Thyroid gland (tissue), 4 donors: Measurements from ENCODE around the gene CRB1. TPM values are rescaled to one million over a fixed set of nuclear protein-coding genes. Genes with fewer than 3 reads are reported as not detected.

Experiments used
- DNase-seq, 2 donors: peaks; one replicate each; pipeline ENCODE4 v3.0.0-alpha.2; 2019
- H3K27ac ChIP-seq, 3 donors: fragments of 200-600 bp; sonication (generic); 1 replicate in 2 of 3; 2 replicates in 1 of 3; pipeline ENCODE4 v1.5.1; 2016 to 2019; ENCODE audit warnings: mild to moderate bottlenecking in 1 of 3, moderate library complexity in 1 of 3
- H3K27me3 ChIP-seq: fragments of 200-600 bp; sonication (generic); one replicate; pipeline ENCODE4 v1.5.1; 2019
- H3K36me3 ChIP-seq, 2 donors: fragments of 200-600 bp; sonication (generic); one replicate each; pipeline ENCODE4 v1.5.1; 2016 to 2019
- H3K4me1 ChIP-seq, 2 donors: fragments of 200-600 bp; sonication (generic); one replicate each; pipeline ENCODE4 v1.5.1; 2017 to 2019
- H3K4me3 ChIP-seq, 3 donors: fragments of 200-600 bp; sonication (generic); replicated peaks in 1 of 3; 1 replicate in 2 of 3; 2 replicates in 1 of 3; pipeline ENCODE4 v1.5.1; 2016; ENCODE audit warnings: mild to moderate bottlenecking in 1 of 3
- H3K9me3 ChIP-seq: fragments of 200-600 bp; sonication (generic); one replicate; pipeline ENCODE4 v1.5.1; 2017
- CTCF ChIP-seq, 6 experiments: fragments of 200-600 bp in 3 of 6; fragments of 450-650 bp in 3 of 6; sonication (generic) in 3 of 6; IDR thresholded peaks; one replicate each; pipeline ENCODE4 v1.5.1; 2016 to 2019; ENCODE audit warnings: antibody characterized with exemption in 6 of 6, mild to moderate bottlenecking in 2 of 6, inconsistent platforms in 1 of 6, moderate library complexity in 1 of 6
- POLR2A ChIP-seq, 2 donors: fragments of 450-650 bp; IDR thresholded peaks; one replicate each; pipeline ENCODE4 v1.6.1; 2017; ENCODE audit warnings: antibody characterized with exemption in 2 of 2, mild to moderate bottlenecking in 2 of 2, moderate library complexity in 1 of 2
- WGBS, 2 donors: methylation state at CpG; one replicate each; pipeline ENCODE4 v1.1.5; 2017; 5-methylcytosine and 5-hydroxymethylcytosine counted together
- intact Hi-C: fragments of 100-400 bp; cut with DNase I; formaldehyde crosslinking; loops from one replicate; pipeline ENCODE4 v1.15.1; 2023
- total RNA-seq, 4 donors: library from RNA; depleted of rRNA; stranded (reverse); fragments of >200 nt; gene quantifications; one replicate each; pipeline ENCODE4 v1.2.3, GENCODE V29; 2016

Gene CRB1
- total RNA-seq, 4 donors from 2014 or later: 0.21 to 6.7 (median 0.22) TPM; not detected in 1

- H3K9me3 ChIP-seq: no peaks in the 10 kb centered on the region
- no peak for DNase-seq
- H3K4me3 ChIP-seq: no peak overlapping the region
- no peaks in the 10 kb centered on the region for H3K36me3 ChIP-seq
- intact Hi-C loops: no loop called here
- H3K4me1 ChIP-seq: no peaks in the 10 kb centered on the region
- WGBS, 2 donors: 96% methylated on average over 2 of the region's 2 CpGs
- no peaks in the 10 kb centered on the region for H3K27me3 ChIP-seq
- TF ChIP-seq POLR2A (IDR thresholded peaks at IDR 0.05) (no peak), CTCF (IDR thresholded peaks at IDR 0.05) (no peak)
- H3K27ac ChIP-seq: no peak overlapping the region
These were observed 68.5 kb downstream of the CRB1 start for GRCh38 chr1:197336571-197336970.

- no peak for TF ChIP-seq POLR2A (IDR thresholded peaks at IDR 0.05)
- no peak for TF ChIP-seq CTCF (IDR thresholded peaks at IDR 0.05)
- 71 to 86% methylated on average over 9 of the region's 9 CpGs for WGBS, 2 donors
- DNase-seq: no peak
These were observed 71.3 kb downstream of the CRB1 start for GRCh38 chr1:197339106-197340060.

DNA sequence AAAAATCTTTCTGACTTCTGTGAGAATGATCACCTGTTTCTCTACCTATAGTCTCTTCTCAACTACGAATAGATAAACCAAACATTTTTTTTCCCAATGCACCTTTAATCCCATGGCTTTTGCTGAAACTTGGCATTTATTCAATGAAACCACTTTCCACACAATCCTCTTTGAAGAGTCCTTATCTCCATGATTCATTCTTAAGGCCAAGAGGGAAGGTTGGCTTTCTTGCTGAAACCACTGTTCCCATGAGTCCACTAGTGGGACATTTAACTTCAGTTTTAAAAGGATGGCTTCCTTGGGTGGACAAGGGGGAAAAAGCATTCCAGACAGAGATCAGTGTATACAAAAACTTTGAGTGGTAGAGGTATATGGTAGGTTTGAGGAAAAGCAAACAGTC, 73.6 kb downstream of the CRB1 start:
- intact Hi-C loops: no loop called here
- Histone ChIP-seq H3K27me3 (no peaks in the 10 kb centered on the region), H3K4me1 (no peaks in the 10 kb centered on the region), H3K9me3 (no peaks in the 10 kb centered on the region), H3K4me3 (no peak overlapping the region), H3K36me3 (no peaks in the 10 kb centered on the region), H3K27ac (no peak overlapping the region)
- TF ChIP-seq CTCF (IDR thresholded peaks at IDR 0.05) (no peak), POLR2A (IDR thresholded peaks at IDR 0.05) (no peak)
- WGBS, 2 donors: 70 to 78% methylated on average over 1 of the region's 1 CpG
- no peak for DNase-seq

More at GRCh38 chr1:197339106-197340060, 71.3 kb downstream of the CRB1 start:
- no peaks in the 10 kb centered on the region for H3K27me3 ChIP-seq
- H3K9me3 ChIP-seq: no peaks in the 10 kb centered on the region
- H3K36me3 ChIP-seq: no peaks in the 10 kb centered on the region
- no peak overlapping the region for H3K27ac ChIP-seq
- H3K4me3 ChIP-seq: no peak overlapping the region
- no peaks in the 10 kb centered on the region for H3K4me1 ChIP-seq
- intact Hi-C loops: no loop called here

- Histone ChIP-seq H3K27me3 (no peaks in the 10 kb centered on the region), H3K4me1 (no peaks in the 10 kb centered on the region), H3K9me3 (no peaks in the 10 kb centered on the region), H3K36me3 (no peaks in the 10 kb centered on the region), H3K27ac (no peak overlapping the region), H3K4me3 (no peak overlapping the region)
- intact Hi-C loops: no loop called here
- 83 to 85% methylated on average over 3 of the region's 3 CpGs for WGBS, 2 donors
- TF ChIP-seq POLR2A (IDR thresholded peaks at IDR 0.05) (no peak), CTCF (IDR thresholded peaks at IDR 0.05) (no peak)
- no peak for DNase-seq
These were observed 74.1 kb downstream of the CRB1 start for GRCh38 chr1:197342044-197342565.

- no peaks in the 10 kb centered on the region for H3K4me1 ChIP-seq
- intact Hi-C loops: no loop called here
- 35 to 59% methylated on average over 2 of the region's 2 CpGs for WGBS, 2 donors
These were observed 74.6 kb downstream of the CRB1 start for GRCh38 chr1:197342669-197343068.

More at GRCh38 chr1:197342669-197343068, 74.6 kb downstream of the CRB1 start:
- TF ChIP-seq CTCF (IDR thresholded peaks at IDR 0.05): no peak
- no peak for TF ChIP-seq POLR2A (IDR thresholded peaks at IDR 0.05)
- H3K27me3 ChIP-seq: no peaks in the 10 kb centered on the region
- no peak for DNase-seq
- H3K27ac ChIP-seq: no peak overlapping the region
- no peaks in the 10 kb centered on the region for H3K36me3 ChIP-seq
- H3K4me3 ChIP-seq: no peak overlapping the region
- H3K9me3 ChIP-seq: no peaks in the 10 kb centered on the region
